GM12892 (cell line): ENCODE results near the gene FAM111B. TPM values are rescaled to one million over a fixed set of nuclear protein-coding genes. Genes with fewer than 3 reads are reported as not detected.
"Not testable (repeated sequence)": the region's sequence is repeated elsewhere in the genome, so short reads cannot be mapped to it uniquely, and the experiment has no call there.

ENCODE experiments used
- DNase-seq: peaks from one replicate; pipeline ENCODE4 v3.0.0; 2011; ENCODE audit not compliant: insufficient read length
- FAIRE-seq: peaks from 2 replicates; lab custom pipeline; 2011; peaks lifted over from hg19 to GRCh38; lab: Jason Lieb, UNC
- POLR2A ChIP-seq: IDR thresholded peaks from 2 replicates; pipeline ENCODE4 v1.6.1; 2011; ENCODE audit warnings: low read depth, low read length, control low read depth
- POLR2AphosphoS5 ChIP-seq: IDR thresholded peaks from 2 replicates; pipeline ENCODE4 v1.6.1; 2011; ENCODE audit warnings: low read depth, low read length, control low read depth
- TAF1 ChIP-seq: IDR thresholded peaks from 2 replicates; pipeline ENCODE4 v1.6.1; 2011; ENCODE audit warnings: low read depth, mild to moderate bottlenecking, control low read depth, low read length, borderline replicate concordance
- polyA plus RNA-seq: library from polyadenylated mRNA; unstranded; fragments of >200 nt; gene quantifications from one replicate; pipeline ENCODE4 v1.2.1, GENCODE V29; 2012; ENCODE audit warnings: missing spikeins, inconsistent platforms; ENCODE audit not compliant: missing spikeins

FAM111B gene, protein sequence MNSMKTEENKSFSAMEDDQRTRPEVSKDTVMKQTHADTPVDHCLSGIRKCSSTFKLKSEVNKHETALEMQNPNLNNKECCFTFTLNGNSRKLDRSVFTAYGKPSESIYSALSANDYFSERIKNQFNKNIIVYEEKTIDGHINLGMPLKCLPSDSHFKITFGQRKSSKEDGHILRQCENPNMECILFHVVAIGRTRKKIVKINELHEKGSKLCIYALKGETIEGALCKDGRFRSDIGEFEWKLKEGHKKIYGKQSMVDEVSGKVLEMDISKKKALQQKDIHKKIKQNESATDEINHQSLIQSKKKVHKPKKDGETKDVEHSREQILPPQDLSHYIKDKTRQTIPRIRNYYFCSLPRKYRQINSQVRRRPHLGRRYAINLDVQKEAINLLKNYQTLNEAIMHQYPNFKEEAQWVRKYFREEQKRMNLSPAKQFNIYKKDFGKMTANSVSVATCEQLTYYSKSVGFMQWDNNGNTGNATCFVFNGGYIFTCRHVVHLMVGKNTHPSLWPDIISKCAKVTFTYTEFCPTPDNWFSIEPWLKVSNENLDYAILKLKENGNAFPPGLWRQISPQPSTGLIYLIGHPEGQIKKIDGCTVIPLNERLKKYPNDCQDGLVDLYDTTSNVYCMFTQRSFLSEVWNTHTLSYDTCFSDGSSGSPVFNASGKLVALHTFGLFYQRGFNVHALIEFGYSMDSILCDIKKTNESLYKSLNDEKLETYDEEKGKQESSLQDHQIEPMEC
- polyA plus RNA-seq, result 43.1 TPM

DNA sequence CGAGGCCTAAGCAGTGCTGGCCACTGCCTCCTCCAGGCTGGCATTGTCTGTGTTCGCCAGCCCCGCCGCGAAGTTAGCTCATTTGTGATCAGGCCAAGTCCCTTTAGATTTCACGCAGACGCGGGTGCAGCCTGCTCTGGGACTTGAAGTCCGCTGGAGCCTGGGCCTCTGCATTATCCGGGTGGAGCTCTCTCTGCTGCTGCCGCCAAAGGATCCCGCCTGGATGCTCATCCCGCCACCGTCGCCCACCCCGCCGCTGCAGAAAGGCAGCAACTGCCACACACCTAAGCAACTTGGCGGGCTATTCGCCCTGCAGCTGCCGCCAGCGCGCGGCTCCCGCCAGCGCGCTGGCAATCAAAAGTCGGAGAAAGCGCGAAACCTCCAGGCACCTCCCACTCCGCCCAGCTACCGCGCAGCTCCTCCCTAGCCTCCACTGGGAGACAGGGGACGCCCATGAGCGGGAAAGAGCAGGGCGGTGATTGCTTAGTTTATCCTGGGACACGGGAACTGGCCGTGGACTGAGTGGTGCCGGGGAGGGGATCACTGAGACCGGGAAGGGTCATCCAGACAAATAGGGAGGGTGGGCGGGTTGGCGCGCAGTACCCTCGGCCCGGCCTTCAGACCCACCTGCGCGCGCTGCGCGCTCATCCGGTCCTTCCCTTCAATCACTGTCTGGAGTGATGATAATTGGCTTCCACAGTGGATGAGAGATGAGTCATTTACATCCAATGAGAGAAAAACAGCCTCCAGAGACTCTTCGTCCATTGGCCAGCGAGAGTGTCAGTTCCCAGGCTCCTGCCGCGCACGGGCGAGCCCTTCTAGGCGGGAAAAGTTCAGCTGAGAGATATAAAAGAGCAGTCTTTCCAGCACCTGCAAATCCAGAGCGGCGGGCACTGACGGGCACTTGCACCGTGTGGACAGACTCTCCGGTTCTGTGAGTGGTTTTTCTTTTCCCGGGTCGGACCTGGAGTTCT, at the start of gene FAM111B:
Gene FAM111B, plus strand, starts transcription at position 875 of the 974 bp plus-strand sequence. CDS start 2,389 bp downstream, outside the sequence.
- TF ChIP-seq POLR2A, result peak; percentile 89
- peak; percentile 84 for TF ChIP-seq POLR2AphosphoS5
- TF ChIP-seq TAF1, result 0 out of 2 replicates have a peak, but pooled peaks have one; percentile 53
- DNase-seq (peak; percentile 56), FAIRE-seq (peak; percentile 98)

- FAIRE-seq, result not testable (repeated sequence)
- peak; percentile 53 for DNase-seq
Measured at GRCh38 chr11:59058120-59059033, 48.7 kb upstream of the FAM111B start.

DNA sequence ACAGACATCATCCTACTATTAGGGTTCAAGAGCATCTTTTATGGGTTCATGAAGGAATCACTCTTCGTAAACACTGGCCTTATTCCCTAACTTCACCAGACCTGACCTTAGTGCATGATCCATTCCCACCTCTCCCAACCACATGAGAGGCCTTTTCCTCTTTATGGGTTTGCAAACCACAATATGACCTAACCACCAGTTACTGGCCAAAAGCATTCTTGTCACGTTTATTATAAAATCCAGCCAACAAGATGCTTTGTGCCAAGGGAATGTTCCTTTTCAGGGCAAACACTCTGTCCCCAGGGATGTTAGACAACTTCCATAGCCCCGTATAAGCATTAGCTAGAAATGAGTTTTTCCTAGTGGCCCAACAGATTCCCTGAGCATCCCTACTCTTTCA, 46.9 kb upstream of the FAM111B start:
- DNase-seq, result not testable (repeated sequence)
- FAIRE-seq, result peak; percentile 69

GRCh38 chr11:59062602-59063529, 44.2 kb upstream of the FAM111B start:
- DNase-seq, result no peak
- TF ChIP-seq POLR2A (no peak), POLR2AphosphoS5 (no peak), TAF1 (no peak)
- peak; percentile 61 for FAIRE-seq

DNA sequence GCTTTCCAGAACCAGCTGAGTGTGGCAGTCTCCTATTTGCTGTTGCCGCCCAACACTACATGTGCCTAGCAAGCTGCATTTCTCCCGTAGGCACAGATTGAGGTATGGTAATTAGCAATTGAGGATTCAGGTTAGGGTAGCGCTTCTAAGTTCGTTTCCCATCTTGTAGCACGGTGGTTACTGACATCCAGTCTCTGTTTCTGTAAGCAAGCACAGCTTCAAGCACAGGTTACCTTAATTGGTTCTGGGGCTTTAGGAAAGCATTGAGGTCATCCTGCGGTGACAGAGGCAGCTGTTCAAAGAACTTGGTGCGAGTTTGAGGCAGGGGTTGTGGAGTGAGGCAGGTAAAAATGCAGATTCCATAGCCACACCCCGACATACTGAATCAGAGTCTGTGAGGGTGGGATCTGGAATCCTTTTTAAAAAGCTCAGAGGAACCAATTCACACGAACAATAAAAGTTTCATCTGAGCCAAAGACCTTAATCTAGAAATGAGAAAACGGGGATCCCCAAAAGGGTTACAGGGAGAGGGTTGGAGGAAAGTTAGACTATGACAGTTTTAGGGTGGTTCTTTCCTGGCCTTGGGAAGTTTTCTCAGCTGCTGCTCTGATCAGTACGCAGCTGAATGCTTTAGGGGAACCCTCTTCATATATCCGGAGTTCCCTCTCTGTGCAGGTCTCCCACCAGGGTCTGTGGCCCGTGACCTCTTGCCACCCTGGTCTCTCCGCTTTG, 42.9 kb upstream of the FAM111B start:
- DNase-seq, result not testable (repeated sequence)
- peak; percentile 100 for FAIRE-seq

DNA sequence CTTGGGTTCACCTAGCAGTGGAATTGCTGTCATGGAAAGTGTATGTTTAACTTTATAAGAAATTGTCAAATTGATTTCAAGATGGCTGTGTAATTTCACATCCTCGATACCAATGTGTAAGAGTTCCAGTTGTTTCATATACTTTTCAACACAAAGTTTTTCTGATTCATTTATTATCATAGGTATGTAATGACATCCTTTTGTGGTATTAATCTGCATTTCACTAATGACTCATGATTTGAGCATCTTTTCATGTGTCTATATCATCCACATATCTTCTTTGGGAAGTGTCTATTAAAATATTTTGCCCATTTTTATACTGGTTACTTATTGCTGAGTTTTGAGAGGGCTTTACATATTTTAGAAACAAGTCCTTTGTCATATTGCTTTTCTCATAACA, 38.0 kb upstream of the FAM111B start:
- no peak for DNase-seq
- TF ChIP-seq POLR2A (no peak), POLR2AphosphoS5 (no peak), TAF1 (no peak)
- FAIRE-seq, result no peak

DNA sequence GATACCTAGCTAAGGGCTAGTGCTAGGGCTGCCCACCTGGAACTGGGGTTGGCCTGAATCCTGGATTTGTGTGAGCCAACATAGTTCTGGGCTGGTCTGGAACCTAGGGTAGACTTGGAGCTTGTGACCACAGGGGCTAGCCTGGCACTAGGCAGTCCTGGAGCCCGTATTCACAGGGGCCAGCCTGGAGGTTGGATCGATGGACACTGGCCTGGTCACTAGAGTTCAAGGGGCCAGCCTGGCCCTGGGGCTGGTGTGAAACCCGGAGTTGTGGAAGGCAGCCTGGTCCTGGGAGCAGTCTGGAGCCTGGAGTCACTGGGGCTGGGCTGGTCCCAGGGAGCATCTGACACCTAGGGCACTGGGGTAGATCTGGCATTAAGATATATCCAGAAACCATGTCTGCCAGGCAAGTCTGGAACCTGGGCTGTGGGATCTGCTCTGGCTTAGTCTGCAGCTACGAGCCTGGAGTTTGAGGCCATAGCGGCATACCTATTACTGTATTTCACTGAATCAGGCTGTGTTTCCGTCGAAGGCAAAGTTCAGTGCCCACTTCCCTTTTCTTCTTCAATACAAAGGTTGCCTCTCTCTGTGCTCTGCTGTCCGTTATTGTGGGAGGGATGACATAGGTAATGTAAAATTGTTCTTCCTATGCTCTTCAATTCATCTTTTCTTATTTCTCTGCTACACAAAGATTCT, 30.0 kb upstream of the FAM111B start:
- no peak for DNase-seq
- peak; percentile 96 for FAIRE-seq
- no peak for TF ChIP-seq POLR2A
- no peak for TF ChIP-seq TAF1
- TF ChIP-seq POLR2AphosphoS5, result no peak

DNA sequence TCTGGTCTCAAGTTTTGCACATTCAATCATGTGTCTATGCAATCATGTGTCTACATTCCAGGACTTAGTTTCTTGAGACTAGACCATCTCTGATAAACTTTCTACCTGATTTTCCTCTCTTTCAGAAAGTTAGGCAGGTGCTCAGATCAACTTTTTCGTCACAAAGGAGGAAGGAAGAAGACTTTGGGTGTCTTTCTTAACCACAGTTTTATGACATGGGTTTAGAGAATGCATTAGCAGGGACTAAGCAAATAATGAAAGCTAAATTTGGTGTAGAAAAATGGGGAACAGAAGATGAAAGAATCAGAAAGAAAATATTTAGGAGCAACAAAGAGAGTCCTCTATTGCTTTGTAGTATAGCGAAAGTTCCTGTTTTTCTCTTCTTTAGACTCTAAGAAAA, 28.6 kb upstream of the FAM111B start:
- FAIRE-seq, result peak; percentile 89
- no peak for DNase-seq
- TF ChIP-seq TAF1 (no peak), POLR2A (no peak), POLR2AphosphoS5 (no peak)

DNA sequence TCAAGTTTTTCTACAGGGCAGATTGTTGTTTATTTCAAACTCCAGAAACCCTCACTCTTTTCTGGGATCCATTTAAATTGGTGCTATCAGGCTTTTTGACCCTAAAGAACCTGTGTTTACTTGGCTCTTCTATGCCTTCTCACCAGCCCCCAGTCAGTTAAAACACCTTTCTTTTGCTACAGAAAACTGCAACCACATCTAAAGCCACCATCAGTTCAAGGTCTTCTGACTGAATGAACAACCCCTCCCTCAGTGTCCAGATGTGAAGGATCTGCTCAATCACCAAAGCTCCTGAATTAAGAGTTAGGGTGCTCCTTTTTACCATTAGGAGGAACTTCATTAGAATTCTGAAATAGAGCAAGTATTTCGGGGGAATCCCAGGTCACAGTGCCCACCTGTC, 28.0 kb upstream of the FAM111B start:
- TF ChIP-seq POLR2AphosphoS5, result no peak
- no peak for TF ChIP-seq TAF1
- TF ChIP-seq POLR2A, result no peak
- DNase-seq (no peak), FAIRE-seq (no peak)

DNA sequence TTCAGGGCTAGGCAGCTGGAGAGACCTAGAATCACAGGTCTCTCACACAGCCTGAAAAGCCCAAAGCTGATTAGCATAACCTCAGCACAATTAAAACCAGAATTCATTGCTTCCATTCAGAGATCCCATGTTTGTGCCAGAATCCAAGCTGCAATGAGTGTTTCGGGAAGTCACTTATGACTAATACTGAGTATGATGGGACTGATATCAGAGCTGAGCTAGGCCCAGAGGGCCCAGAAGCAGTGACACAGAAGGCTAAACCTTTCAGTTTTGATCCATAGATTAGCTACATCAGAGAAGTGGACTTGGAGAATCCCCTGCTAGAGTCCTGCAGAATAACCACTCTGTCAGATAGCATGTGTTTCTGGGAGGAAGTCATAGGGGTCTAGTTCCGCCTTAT, 26.6 kb upstream of the FAM111B start:
- FAIRE-seq, result peak; percentile 67
- DNase-seq, result not testable (repeated sequence)

GRCh38 chr11:59081430-59082020, 25.5 kb upstream of the FAM111B start:
- peak; percentile 63 for FAIRE-seq
- DNase-seq, result not testable (repeated sequence)

DNA sequence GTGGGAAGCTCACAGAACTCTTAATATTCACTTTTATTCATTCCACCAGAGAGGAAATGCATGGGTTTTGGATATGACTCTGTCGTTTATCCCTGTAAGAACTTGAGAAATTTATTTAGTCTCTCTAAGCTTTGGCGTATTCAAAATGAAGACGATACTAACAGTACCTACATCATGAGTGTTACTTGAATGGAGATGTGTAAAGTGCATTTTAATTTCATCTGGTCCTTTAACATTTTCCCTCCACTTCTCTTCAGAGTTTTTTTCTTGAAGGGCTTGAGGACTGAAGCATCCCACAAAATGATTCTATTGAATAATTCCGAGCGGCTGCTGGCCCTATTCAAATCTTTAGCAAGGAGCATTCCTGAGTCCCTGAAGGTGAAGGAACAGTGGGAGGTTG, 21.0 kb upstream of the FAM111B start, which contains the start of gene GLYATL1B:
Gene GLYATL1B, plus strand, starts transcription at position 301 of the 400 bp plus-strand sequence. Its CDS starts 0 bp downstream, at position 301.
- peak; percentile 85 for FAIRE-seq
- not testable (repeated sequence) for DNase-seq
